Measurements from ENCODE around the gene NT5C3B.
A peak's percentile ranks its signal among the peaks of the same experiment; 100 is the strongest.
"Not testable (repeated sequence)": the region's sequence is repeated elsewhere in the genome, so short reads cannot be mapped to it uniquely, and the experiment has no call there.

The NT5C3B gene

DNA sequence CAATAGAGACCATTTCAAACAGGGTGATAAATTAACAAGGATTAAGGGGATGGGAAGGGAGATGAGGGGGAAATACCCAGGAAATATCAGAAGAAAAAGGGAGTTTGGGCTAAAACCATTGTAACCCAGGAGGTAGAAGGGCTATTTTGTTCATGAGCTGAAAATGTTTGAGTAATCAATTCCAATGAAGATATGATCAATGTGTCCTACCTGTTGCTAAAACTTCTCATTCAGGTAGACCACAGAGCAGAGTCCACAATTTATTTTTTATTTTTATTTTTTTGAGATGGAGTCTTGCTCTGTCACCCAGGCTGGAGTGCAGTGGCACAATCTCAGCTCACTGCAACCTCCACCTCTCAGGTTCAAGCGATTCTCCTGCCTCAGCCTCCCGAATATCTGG, 3.4 kb upstream of the NT5C3B start:
- not testable (repeated sequence) for DNase-seq (ENCODE audit: low read depth in 2 of 2)

DNA sequence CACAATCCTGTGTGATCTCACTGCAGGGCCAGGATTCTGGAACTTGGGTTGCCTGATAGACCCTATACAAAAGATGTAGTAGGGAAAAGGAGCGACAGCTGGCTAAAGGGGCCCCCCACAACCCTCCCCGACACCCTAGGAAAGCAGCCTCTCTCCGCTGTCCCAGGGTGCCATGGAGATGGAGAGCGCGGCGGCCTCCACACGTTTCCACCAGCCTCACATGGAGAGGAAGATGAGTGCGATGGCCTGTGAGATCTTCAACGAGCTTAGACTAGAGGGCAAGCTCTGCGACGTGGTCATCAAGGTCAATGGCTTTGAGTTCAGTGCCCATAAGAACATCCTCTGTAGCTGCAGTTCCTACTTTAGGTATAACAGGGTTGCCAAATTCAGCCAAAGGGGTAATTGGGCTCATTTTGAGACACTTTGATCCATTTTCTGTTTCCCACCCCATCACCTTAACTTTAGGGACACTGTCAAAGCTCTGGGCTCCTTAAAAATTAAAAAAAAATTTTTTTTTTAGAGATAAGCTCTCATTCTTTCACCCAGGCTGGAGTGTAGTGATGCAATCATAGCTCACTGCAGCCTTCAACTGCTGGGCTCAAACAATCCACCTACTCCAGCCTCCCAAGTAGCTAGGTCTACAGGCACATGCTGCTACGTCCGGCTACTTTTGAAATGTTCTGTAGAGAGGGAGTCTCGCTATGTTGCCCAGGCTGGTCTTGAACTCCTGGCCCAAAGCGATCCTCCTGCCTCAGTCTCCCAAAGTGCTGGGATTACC, 1.9 kb upstream of the NT5C3B start, which contains the start of gene KLHL10:
KLHL10 (plus strand) TSS at position 65 of the 778 bp plus-strand sequence; CDS start at position 173, 108 bp downstream.
- DNase-seq (ENCODE audit: low read depth in 2 of 2): no peak

DNA sequence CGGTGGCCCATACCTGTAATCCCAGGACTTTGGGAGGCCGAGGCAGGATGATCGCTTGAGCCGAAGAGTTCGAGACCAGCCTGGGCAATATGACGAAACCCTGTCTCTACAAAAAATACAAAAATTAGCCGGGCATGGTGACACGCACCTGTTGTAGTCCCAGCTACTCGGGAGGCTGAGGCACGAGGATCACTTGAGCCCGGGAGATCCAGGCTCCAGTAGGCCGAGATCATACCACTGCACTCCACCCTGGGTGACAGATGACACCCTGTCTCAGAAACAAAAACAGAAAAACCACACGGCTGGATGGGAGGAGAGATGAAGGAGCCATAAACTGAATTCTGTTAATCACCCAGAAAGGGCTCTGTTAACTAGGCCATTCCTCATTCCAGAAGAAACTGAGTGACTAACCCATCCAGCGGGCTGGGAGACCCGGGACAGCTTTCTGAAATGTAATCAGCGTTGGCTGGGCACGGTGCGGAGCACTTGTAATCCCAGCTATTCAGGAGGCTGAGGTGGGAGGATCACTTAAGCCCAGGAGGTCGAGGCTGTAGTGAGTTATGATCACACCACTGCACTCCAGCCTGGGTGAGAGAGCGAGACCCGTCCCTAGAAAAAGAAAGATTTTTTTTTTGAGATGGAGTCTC, 641 bp upstream of the NT5C3B start:
- no peak for DNase-seq (ENCODE audit: low read depth in 2 of 2)

DNA sequence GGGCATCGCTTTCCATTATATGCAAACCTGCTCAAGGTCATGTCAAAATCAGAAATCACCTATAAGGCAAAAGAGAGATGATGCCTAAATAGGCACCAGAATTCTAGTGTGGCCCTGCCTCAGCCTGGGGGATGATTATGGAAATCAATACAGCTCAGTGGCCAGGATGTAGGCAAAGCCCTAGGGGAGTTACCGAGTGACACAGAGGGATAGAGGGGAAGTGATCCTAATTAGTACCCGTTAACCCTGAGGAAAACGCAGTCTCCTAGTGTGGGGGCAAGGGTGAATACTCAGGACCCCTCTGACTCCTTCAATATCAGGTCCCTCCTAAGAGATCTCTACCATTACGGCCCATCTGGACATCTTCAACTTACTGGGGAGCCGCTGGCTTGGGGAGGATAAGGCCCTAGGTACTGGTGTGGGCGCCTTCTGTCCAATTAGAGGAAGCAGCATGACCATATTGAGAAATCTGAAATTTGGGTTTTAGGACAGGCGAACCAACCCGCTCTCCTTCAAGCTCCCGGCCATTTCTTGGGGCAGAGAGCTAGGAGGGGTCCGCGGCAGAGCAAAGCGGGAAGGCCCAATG, 725 bp downstream of the NT5C3B start:
- DNase-seq (ENCODE audit: low read depth in 2 of 2): no peak

DNA sequence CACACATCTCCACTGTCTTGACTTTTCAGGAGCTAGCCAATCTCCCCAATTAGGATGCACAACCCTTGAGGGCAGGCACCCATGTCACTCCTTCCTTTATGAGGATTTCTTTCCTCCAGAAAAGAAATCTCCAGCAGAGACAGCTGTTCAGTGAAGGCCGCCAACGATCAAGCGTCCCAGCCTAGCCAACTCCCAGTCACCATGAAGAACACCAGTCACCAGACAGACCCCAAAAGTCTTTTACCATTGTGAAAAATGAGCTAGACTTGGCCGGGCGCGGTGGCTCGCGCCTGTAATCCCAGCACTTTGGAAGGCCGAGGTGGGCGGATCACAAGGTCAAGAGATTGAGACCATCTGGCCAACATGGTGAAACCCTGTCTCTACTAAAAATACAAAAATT, 6.1 kb downstream of the NT5C3B start:
- DNase-seq (ENCODE audit: low read depth in 2 of 2): not testable (repeated sequence)

DNA sequence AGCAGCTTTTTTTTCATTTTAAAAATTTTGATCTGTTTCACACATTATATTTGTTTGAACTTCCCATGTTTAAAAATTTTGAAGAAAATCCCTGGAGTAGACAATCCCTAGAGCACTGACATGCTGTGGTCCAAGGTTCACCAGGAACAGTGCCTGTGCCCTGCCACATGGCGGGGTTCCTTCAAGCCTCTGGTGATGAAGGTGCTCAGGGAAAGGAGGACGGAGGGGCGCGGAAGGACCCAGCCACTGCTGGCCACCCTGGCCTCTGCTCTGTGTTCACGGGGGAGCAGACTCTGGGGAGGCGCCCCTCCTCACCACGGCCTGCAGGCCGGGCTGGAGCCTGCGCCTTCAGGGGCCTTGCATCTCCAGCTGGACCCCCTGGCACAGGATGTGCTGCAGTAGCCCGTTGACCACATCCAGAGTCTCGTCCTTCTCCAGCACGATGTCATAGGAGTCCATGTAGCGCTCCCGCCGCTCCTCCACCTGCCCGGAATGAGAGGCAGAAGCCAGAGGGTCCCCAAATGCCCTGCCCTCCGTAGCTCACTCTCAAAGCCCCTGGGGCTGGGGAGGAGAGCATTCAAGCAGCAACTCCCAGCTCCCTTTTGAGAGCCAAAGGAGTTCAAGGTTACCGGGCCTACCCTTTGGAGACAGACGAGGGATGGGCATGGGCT, 10.7 kb downstream of the NT5C3B start:
- DNase-seq (ENCODE audit: low read depth in 2 of 2): no peak

DNA sequence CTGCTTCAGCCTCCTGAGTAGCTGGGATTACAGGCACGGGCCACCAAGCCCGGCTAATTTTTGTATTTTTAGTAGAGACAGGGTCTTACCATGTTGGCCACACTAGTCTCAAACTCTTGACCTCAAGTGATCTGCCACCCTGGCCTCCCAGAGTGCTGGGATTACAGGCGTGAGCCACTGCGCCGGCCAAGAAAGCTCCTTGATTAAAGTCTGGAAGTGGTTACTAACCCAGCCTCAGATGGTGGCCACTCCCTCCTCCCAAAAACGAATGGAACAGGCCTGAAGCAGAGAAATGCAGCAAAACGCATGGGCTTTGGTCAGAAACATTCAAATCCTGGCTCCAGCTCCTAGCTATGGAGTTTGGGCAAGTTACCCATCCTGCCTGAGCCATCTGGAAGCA, 11.9 kb downstream of the NT5C3B start:
- no peak for DNase-seq (ENCODE audit: low read depth in 2 of 2)

DNA sequence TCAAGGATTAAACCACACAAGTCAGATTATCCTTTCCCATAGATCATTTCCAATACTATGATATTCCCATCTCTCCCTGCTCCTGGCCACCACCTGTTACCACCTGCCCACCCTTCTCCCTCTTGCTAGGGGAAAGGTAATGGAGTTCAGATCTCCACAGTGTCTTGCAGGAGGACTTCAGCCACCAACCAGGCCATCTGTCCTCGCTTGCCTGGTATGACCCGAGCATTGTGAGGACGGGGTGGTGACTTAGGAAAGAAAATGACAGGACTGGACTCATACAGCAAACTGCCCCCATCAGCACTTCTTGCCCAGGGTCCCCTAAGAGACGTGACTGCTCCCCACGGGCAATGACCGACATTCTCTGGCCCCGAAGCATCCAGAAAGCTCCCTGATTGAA, 12.5 kb downstream of the NT5C3B start:
- no peak for DNase-seq (ENCODE audit: low read depth in 2 of 2)

DNA sequence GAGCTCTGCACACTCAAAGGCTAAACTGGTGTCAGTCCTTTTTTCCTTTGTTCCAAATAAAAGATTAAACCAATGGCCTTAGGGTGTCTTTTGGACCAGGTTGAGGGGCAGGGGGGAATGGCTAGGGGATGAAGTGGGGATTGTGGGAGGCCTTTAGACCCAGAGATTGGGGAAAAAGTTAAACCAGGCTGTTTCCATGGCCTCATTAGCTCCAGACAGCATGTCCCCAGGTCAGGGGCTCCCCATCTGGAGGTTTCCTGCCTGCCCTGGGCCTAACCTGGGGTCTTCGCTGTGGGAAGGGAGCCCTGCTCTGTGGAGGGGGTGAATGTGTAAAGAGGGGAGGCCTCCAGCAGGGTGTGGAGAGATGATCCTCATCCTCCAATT, 12.9 kb downstream of the NT5C3B start:
- DNase-seq (ENCODE audit: low read depth in 2 of 2): no peak

DNA sequence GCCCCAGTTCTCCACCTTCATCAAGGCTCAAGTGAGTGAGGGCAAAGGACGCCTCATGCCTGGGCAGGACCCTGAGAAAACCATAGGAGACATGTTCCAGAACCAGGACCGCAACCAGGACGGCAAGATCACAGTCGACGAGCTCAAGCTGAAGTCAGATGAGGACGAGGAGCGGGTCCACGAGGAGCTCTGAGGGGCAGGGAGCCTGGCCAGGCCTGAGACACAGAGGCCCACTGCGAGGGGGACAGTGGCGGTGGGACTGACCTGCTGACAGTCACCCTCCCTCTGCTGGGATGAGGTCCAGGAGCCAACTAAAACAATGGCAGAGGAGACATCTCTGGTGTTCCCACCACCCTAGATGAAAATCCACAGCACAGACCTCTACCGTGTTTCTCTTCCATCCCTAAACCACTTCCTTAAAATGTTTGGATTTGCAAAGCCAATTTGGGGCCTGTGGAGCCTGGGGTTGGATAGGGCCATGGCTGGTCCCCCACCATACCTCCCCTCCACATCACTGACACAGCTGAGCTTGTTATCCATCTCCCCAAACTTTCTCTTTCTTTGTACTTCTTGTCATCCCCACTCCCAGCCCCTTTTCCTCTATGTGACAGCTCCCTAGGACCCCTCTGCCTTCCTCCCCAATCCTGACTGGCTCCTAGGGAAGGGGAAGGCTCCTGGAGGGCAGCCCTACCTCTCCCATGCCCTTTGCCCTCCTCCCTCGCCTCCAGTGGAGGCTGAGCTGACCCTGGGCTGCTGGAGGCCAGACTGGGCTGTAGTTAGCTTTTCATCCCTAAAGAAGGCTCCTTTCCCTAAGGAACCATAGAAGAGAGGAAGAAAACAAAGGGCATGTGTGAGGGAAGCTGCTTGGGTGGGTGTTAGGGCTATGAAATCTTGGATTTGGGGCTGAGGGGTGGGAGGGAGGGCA, 13.6 kb downstream of the NT5C3B start:
- no peak for DNase-seq (ENCODE audit: low read depth in 2 of 2)

DNA sequence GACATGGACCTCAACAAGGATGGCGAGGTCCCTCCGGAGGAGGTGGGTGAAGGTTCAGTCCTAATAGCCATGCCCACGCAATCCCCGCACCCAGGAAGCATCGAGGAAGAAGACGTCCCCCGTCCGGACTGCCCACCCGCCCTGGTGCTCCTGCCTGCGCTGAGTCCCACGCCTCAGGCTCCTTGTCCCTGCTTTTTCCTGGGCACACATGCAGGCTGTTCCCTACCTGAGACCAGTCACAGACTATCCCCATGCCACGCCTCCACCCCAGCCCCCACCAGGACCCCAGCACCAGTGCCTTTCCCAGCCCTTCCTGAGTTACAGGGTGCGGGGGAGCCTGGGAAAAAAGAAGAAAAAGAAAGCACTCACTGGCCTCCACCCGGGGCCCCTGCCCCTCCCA, 14.3 kb downstream of the NT5C3B start:
- DNase-seq (ENCODE audit: low read depth in 2 of 2): no peak

DNA sequence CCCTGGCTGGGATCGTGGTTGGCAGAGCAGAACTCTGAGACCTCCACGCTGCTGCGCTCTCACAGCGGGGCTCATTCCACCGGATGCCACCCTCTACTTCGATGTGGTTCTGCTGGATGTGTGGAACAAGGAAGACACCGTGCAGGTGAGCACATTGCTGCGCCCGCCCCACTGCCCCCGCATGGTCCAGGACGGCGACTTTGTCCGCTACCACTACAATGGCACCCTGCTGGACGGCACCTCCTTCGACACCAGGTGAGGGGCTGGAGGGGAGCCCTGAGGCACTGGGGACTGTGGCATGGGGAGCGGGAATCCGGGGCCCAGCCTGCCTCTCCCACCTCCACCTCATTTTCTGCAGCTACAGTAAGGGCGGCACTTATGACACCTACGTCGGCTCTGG, 18.0 kb downstream of the NT5C3B start:
- DNase-seq (ENCODE audit: low read depth in 2 of 2): no peak

DNA sequence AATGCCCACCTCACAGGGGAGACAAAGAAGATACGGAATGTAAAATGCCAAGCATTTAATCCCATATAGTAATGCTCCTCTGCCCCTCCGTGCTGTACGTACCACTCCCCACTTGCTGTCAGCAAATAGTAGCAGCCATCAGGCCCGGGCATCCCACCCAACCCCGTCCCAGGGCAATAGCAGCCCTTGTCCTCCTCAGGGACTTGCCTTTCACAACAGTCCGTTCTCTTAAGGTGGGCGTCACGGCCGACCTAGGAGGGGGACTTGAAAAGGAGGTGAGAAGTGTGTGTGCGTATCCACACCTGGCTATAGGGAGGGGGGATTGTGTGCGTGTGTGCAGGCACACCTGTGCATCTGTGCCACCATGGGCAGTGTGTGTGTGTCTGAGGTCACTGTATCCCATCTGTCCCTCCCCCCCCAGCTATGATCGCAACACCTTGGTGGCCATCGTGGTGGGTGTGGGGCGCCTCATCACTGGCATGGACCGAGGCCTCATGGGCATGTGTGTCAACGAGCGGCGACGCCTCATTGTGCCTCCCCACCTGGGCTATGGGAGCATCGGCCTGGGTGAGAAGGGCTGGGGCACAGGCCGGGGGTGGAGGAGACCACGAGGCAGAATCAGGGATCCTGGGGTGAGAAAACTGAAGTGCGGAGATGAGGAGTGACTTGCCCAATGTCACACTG, 19.3 kb downstream of the NT5C3B start:
- no peak for DNase-seq (ENCODE audit: low read depth in 2 of 2)

DNA sequence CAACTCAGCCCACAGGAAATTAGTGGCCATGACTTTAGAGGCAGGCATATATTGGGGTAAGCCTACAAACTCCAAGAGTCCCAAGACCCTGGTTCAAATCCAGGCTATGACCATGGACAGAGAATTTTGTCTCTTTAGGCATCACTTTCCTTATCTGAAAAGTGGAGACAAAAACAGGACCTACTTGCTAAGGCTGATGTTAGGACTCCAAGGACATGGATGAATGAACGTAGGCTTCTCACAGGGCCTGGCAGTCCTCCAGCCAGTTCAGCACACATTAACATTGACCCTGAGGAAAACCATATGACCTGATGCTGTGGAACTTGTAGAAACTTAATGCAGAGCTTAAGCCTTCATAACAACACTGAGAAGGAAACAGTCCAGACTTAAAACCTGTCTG, 21.8 kb downstream of the NT5C3B start:
- DNase-seq (ENCODE audit: low read depth in 2 of 2): no peak

DNA sequence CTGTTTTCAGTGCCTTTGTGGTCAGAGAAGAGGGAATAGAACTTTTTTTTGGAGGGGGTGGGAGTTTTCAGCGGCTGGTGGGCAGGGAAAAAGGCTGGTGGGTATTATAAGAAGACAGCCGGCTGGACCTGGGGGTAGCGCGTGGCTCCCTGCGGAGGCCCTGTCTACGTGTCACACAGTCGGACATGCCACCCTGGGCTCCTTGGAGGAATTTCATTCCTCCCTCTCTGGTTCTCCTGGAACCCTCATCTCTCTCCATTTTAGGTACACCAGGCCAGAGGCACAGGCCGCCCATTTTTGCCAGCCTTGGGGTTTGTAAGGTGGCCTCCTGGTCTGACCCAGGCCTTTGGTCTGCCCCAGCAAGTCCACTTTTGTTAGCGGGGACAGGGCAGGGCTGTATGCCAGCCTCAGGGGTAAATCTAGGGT, 22.3 kb downstream of the NT5C3B start:
- DNase-seq (ENCODE audit: low read depth in 2 of 2): no peak

DNA sequence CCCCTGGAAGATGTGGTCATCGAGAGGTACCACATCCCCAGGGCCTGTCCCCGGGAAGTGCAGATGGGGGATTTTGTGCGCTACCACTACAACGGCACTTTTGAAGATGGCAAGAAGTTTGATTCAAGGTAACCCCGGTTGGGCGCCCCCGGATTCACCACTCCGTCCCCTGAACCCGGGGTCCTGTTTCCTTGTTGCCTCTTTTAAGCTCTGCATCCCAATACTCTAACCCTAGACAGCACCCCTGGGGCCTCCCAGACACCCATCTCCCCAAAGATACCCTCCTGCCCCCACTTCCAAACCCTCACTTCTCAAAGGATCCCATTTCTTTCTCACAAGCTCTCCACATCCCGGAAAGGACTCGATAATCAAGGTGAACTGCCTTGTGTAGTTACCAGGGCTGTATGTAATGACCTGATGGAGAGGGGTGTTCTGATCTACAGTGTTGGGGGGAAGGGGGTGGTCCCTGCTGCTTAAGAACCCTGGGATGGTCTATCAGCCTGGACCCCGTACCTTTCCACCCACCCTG, 22.8 kb downstream of the NT5C3B start:
- DNase-seq (ENCODE audit: low read depth in 2 of 2): no peak

DNA sequence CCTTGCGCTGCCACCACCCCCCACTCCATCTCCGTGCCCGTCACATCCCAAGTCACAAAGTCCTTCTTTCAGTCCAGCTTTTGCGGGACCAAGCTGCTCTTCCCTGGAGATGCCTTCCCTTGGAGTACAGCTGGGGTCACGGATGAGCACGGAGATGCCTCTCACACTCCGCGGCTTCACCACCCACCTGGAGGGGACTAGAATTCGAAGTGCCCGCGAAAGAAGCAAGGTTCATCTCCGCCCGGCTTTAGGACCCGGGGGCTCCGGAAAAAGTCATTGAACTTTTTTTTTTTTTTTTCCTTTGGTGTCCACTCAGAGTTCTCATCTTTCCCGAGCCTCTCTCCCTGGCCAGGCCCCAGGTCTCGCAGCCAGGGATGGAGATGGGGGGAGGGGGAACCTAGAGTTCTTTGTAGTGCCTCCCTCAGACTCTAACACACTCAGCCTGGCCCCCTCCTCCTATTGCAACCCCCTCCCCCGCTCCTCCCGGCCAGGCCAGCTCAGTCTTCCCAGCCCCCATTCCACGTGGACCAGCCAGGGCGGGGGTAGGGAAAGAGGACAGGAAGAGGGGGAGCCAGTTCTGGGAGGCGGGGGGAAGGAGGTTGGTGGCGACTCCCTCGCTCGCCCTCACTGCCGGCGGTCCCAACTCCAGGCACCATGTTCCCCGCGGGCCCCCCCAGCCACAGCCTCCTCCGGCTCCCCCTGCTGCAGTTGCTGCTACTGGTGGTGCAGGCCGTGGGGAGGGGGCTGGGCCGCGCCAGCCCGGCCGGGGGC, 23.5 kb downstream of the NT5C3B start, which contains the start of gene FKBP10:
FKBP10 (plus strand) TSS at position 624 of the 771 bp plus-strand sequence; CDS start at position 655, 31 bp downstream.
- peak; percentile 81 to 87 for DNase-seq (ENCODE audit: low read depth in 2 of 2)

DNA sequence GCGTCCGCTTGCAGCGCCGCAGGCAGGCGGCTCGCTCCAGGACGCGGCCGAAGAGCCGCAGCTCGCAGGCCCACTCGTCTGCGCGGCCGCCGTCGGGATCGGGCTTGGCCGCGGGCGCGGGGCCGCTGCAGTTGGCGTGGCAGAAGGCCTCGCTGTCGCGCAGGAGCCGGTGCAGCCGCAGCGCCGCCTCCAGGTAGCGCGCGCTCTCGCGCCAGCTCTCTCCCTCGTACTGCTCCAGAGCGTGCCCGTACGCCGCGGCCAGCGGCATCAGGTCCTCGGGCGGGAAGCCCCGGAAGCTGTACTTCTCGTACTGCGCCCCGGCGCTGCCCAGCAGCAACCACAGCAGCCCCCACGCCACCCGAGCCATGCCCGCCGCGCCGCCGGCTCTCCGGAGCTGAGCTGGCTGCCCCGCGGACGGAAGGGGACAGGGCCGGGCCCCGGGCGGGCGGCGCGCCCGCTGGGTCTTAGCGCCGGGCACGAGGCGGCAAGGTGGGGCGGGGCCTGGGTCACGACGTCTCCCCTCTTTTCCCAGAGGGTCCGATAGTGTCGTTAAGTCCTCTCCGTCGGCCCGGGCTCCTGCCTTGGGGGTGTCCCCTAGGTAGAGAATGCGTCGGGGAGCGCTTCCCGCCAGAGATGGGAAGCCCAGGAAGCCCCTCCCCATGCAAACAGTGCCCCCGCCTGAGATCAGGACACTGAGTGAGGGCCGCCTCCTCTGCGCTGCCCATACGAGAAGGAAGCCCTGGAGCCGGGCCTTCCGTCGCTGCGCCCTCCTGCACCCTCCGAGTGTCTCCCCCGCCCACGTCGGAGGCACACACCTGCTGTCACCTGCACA, 24.3 kb downstream of the NT5C3B start, which contains the start of gene P3H4:
P3H4 (minus strand) TSS at position 401 of the 832 bp plus-strand sequence; CDS start at position 367, 34 bp downstream.
- DNase-seq (ENCODE audit: low read depth in 2 of 2): peak in 1 of 2 experiments; percentile 41

All from fibroblast of skin of left quadriceps (primary cell).